HG03558 (cell line): ENCODE data around the gene PCDHA13.
"Not testable (repeated sequence)": the region's sequence is repeated elsewhere in the genome, so short reads cannot be mapped to it uniquely, and the experiment has no call there.

ENCODE experiments used
- ATAC-seq: cut with Tn5 transposase; IDR thresholded peaks from one replicate; pipeline ENCODE4 v1.9.1; 2021; ENCODE audit warnings: moderate number of reproducible peaks; ENCODE audit not compliant: unreplicated experiment; ENCODE audit errors: extremely low read depth

Gene PCDHA13

DNA sequence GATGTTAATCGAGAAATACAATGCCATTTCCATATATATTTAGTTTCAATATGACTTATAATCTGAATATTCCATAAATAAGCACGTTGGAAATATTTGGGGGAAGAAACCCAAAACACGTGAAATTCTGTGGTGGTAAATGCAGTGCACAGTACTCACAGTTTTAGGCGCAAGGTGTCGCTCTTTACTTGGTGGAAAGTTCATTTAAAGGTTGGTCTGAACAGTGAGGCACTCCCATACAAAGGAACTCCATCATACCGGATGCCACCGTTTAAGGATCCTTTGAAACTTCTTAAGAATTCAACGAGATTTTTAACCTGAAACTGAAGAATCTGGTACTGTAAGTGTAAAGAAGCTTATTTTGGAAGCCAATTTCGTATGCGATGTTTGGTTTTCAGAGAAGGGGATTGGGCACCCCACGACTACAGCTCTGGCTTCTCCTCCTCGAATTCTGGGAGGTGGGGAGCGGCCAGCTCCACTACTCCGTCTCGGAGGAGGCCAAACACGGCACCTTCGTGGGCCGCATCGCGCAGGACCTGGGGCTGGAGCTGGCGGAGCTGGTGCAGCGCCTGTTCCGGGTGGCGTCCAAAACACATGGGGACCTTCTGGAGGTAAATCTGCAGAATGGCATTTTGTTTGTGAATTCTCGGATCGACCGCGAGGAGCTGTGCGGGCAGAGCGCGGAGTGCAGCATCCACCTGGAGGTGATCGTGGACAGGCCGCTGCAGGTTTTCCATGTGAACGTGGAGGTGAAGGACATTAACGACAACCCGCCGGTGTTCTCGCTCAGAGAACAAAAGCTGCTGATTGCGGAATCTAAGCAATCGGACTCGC, 13.0 kb upstream of the PCDHA13 start, which contains the start of gene PCDHA11:
TSS of gene PCDHA11 (plus strand) at position 237 of the 834 bp plus-strand sequence. CDS start at position 384, 147 bp downstream.
- no peak for ATAC-seq

GRCh38 chr5:140869555-140869886, 12.4 kb upstream of the PCDHA13 start:
- no peak for ATAC-seq

GRCh38 chr5:140870221-140871201, 11.4 kb upstream of the PCDHA13 start:
- no peak for ATAC-seq

- no peak for ATAC-seq
Observed at GRCh38 chr5:140875085-140876065, 6.5 kb upstream of the PCDHA13 start, which contains the start of gene PCDHA12. PCDHA12 (plus strand) TSS chr5:140875308; CDS start chr5:140875473, 165 bp downstream.

DNA sequence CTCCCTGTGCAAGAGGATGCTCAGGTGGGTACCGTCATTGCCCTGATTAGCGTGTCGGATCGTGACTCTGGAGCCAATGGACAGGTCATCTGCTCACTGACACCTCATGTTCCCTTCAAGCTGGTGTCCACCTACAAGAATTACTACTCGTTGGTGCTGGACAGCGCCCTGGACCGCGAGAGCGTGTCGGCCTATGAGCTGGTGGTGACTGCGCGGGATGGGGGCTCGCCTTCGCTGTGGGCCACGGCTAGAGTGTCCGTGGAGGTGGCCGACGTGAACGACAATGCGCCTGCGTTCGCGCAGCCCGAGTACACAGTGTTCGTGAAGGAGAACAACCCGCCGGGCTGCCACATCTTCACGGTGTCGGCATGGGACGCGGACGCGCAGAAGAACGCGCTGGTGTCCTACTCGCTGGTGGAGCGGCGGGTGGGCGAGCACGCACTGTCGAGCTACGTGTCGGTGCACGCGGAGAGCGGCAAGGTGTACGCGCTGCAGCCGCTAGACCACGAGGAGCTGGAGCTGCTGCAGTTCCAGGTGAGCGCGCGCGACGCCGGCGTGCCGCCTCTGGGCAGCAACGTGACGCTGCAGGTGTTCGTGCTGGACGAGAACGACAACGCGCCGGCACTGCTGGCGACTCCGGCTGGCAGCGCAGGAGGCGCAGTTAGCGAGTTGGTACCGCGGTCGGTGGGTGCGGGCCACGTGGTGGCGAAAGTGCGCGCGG, 5.2 kb upstream of the PCDHA13 start:
- ATAC-seq = not testable (repeated sequence)

DNA sequence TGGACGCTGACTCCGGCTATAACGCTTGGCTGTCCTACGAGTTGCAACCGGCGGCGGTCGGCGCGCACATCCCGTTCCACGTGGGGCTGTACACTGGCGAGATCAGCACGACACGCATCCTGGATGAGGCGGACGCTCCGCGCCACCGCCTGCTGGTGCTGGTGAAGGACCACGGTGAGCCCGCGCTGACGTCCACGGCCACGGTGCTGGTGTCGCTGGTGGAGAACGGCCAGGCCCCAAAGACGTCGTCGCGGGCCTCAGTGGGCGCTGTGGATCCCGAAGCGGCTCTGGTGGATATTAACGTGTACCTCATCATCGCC, 4.7 kb upstream of the PCDHA13 start:
- no peak for ATAC-seq

GRCh38 chr5:140882591-140882899, 621 bp downstream of the PCDHA13 start:
- ATAC-seq = no peak

DNA sequence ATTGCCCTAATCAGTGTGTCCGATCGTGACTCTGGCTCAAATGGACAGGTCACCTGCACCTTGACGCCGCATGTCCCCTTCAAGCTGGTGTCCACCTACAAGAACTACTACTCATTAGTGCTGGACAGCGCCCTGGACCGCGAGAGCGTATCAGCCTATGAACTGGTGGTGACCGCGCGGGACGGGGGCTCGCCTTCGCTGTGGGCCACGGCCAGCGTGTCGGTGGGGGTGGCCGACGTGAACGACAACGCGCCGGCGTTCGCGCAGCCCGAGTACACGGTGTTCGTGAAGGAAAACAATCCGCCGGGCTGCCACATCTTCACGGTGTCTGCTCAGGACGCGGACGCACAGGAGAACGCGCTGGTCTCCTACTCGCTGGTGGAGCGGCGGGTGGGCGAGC, 1.4 kb downstream of the PCDHA13 start:
- no peak for ATAC-seq

GRCh38 chr5:140883927-140884697, 2.2 kb downstream of the PCDHA13 start:
- no peak for ATAC-seq

DNA sequence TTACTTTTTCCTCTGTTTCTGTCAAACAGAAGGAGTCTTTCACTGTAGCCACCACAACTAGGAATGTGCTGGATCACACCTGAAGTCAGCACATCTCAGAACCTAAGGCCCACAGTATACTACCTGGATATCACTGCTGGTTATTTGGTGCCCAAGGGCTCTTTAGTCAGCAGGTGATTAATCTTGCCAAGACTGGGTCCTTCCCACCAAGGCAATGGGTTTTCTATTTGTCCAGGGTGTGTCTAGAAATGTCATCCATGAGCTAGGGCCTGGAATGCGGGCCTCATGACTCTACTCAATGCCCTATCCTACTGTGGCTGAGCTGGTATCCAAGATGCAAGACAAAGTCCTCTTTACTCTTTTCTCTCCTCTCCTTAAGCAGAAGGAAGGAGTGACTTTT, 34.4 kb downstream of the PCDHA13 start:
- ATAC-seq = no peak

- ATAC-seq = no peak
Observed at GRCh38 chr5:140923601-140924000, 41.7 kb downstream of the PCDHA13 start.

DNA sequence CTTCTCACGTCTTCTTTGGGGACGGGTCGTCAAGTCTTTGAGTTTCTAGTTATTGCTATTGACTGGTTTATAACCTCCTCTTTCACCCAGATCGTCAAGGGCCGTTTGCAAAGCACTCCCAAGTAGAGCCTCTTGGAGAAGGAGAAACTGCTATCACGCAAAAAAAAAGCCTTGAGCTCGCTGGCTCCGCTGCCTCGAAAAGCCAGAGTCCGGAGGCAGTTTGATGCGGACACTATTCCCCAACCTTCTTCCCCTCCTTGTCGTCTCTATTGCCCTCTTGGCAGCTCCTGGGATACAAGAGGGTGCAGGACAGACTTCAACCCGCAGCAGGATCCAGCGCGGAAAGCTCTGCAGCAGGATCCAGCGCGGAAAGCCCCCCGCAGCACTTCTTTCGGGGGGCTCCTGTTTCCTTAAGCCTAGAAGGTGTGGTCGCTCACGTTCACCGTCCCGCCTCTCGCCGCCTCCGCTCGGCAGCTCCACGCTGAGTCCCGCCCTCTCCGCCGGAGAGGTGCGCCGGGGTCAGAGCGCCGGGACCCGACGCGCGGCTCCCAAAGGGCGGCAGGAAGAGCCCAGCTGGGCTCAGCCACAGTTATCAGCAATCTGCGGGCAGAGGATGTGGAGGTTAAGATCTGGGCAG, 44.0 kb downstream of the PCDHA13 start, which contains the start of gene PCDHAC1:
TSS of gene PCDHAC1 (plus strand) at position 494 of the 637 bp plus-strand sequence. CDS start 594 bp downstream, outside the sequence.
- no peak for ATAC-seq

GRCh38 chr5:140926443-140927227, 44.7 kb downstream of the PCDHA13 start:
- no peak for ATAC-seq

- no peak for ATAC-seq
Observed at GRCh38 chr5:140927228-140927573, 45.3 kb downstream of the PCDHA13 start.
